GM21825 (cell line): ENCODE measurements around the gene KEL.

ENCODE experiments used
- ATAC-seq: cut with Tn5 transposase; IDR thresholded peaks from one replicate; pipeline ENCODE4 v1.9.1; 2021; ENCODE audit warnings: mild to moderate bottlenecking, moderate library complexity; ENCODE audit not compliant: unreplicated experiment

The KEL gene

GRCh38 chr7:142963993-142964392 is 1.8 kb upstream of the KEL start:
- no peak for ATAC-seq

- no peak for ATAC-seq
Observed at GRCh38 chr7:142962991-142963390, 828 bp upstream of the KEL start.

- no peak for ATAC-seq
Observed at GRCh38 chr7:142961595-142961972, 579 bp downstream of the KEL start.

- ATAC-seq: no peak
Observed at GRCh38 chr7:142960955-142961512, 1.1 kb downstream of the KEL start.

GRCh38 chr7:142959202-142959601 is 3.0 kb downstream of the KEL start:
- ATAC-seq: no peak

- ATAC-seq: no peak
Observed at GRCh38 chr7:142957723-142958122, 4.4 kb downstream of the KEL start.

GRCh38 chr7:142956951-142957623 is 5.1 kb downstream of the KEL start:
- no peak for ATAC-seq

GRCh38 chr7:142954680-142955268 is 7.4 kb downstream of the KEL start:
- no peak for ATAC-seq

- no peak for ATAC-seq
Observed at GRCh38 chr7:142950235-142950634, 11.9 kb downstream of the KEL start.

- no peak for ATAC-seq
Observed at GRCh38 chr7:142948603-142949002, 13.6 kb downstream of the KEL start.

- no peak for ATAC-seq
Observed at GRCh38 chr7:142945001-142945400, 17.2 kb downstream of the KEL start.

- no peak for ATAC-seq
Observed at GRCh38 chr7:142943706-142944268, 18.4 kb downstream of the KEL start.

GRCh38 chr7:142942746-142943145 is 19.4 kb downstream of the KEL start:
- no peak for ATAC-seq

GRCh38 chr7:142941541-142941940 is 20.6 kb downstream of the KEL start:
- ATAC-seq: no peak

- ATAC-seq: no peak
Observed at GRCh38 chr7:142940966-142941535, 21.1 kb downstream of the KEL start.

- ATAC-seq: no peak
Observed at GRCh38 chr7:142939226-142939910, 22.8 kb downstream of the KEL start, which contains the start of gene LLCFC1. TSS of gene LLCFC1 (plus strand) at chr7:142939484. CDS start at chr7:142939622, 138 bp downstream.

- ATAC-seq: no peak
Observed at GRCh38 chr7:142938611-142939010, 23.6 kb downstream of the KEL start.

- ATAC-seq: no peak
Observed at GRCh38 chr7:142935941-142936565, 26.1 kb downstream of the KEL start.

- no peak for ATAC-seq
Observed at GRCh38 chr7:142934056-142934455, 28.1 kb downstream of the KEL start.

- no peak for ATAC-seq
Observed at GRCh38 chr7:142933624-142934023, 28.5 kb downstream of the KEL start, which contains the start of gene TRPV5. TSS of gene TRPV5 (minus strand) at chr7:142933746. CDS start at chr7:142933459, 287 bp downstream.

- no peak for ATAC-seq
Observed at GRCh38 chr7:142933092-142933475, 29.1 kb downstream of the KEL start.
